GM18502 (cell line): ENCODE measurements around the gene MAST3.

ENCODE experiments used
- ATAC-seq: cut with Tn5 transposase; IDR thresholded peaks from one replicate; pipeline ENCODE4 v1.9.1; 2021; ENCODE audit warnings: mild to moderate bottlenecking; ENCODE audit not compliant: unreplicated experiment, poor library complexity

The MAST3 gene

DNA sequence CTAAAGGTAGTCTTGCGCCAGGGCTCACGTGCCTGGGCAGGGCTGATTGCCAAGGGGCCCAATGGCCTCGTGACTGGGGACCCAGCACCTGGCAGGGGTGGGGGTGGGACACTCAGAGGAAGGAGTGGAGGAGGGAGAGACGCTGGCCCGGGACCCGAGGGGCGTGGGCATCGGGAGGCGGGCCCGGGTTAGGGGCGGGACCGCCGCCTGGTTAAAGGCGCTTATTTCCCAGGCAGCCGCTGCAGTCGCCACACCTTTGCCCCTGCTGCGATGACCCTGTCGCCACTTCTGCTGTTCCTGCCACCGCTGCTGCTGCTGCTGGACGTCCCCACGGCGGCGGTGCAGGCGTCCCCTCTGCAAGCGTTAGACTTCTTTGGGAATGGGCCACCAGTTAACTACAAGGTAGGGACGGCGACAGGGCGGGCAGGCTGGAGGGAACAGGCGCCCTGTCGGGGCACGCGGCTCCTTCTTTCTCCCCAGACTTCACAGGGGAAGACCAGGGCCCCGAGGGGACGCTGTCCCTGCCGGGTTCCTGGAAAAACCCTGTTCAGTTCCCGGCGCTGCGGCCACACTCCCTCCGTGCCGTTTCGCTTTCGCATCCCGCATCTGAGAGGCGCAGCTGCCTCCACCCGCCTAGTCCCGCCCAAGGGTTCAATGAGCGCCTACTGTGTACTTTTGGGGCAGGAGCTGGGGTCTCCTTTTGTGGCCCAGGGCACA is 76.2 kb downstream of the MAST3 start, which contains the start of gene IFI30:
TSS of gene IFI30 (plus strand) at position 242 of the 717 bp plus-strand sequence. CDS start at position 271, 29 bp downstream.
- ATAC-seq: peak; percentile 53

DNA sequence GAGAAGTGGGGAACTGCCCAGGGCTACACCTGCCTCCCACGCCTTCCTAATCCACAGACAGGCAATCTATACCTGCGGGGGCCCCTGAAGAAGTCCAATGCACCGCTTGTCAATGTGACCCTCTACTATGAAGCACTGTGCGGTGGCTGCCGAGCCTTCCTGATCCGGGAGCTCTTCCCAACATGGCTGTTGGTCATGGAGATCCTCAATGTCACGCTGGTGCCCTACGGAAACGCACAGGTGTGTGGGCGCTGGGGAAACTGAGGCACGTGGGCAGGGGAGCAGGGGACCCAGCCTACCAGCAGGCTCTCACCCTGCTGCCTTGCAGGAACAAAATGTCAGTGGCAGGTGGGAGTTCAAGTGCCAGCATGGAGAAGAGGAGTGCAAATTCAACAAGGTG is 77.4 kb downstream of the MAST3 start:
- ATAC-seq: no peak

DNA sequence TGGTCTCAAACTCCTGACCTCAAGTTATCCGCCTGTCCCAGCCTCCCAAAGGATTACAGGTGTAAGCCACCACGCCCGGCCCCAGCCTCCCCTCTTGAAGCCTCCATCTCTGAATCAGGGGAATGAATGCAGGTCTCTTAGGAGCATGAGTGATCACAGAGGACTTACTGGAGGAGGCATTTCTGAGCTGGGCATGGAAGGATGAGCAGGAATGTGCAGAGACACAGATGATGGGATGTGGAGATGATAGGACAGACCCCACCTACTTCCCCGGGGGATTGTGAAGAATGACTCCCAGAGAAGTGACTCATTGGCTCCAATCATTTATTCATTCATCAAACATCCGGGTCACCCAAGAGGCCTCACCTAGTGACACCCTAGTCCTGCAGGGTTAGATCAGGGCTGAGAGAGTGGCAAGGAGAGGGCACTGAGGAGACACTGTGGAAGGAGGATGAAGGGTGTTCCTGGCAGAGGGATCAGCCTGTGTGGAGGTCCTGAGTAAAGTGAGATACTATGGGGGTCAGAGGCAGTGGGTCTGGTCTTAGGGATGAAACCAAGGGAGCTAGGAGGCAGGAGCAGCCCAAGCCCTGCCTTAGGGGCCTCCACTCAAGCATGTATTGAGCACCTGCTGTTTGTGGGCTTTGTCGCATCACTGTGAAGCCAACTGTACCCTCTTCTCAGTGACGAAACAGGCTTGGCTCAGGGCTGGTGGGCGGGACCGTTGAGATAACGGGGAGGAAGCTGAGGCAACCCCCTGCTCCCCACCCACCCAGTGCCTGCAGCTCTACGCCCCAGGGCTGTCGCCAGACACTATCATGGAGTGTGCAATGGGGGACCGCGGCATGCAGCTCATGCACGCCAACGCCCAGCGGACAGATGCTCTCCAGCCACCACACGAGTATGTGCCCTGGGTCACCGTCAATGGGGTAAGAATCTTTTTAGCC is 79.1 kb downstream of the MAST3 start:
- ATAC-seq: no peak

- no peak for ATAC-seq
Observed at GRCh38 chr19:18179957-18180356, 82.4 kb downstream of the MAST3 start.

DNA sequence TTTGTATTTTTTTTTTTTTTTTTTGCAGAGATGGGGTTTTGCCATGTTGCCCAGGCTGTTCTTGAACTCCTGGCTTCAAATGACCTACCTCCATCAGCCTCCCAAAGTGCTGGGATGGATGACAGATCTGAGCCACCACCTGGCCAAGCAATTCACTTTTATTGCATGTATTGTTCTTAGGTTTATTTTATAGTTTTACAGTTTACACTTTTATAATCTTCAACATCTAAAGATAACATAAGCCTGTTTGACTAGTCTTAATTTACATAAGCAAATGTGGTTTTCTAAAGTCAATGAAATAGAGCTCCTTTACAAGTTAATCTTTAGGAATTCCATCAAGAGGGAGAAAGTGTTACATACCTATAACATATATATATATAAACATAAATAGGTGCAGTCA is 86.0 kb downstream of the MAST3 start:
- ATAC-seq: no peak

DNA sequence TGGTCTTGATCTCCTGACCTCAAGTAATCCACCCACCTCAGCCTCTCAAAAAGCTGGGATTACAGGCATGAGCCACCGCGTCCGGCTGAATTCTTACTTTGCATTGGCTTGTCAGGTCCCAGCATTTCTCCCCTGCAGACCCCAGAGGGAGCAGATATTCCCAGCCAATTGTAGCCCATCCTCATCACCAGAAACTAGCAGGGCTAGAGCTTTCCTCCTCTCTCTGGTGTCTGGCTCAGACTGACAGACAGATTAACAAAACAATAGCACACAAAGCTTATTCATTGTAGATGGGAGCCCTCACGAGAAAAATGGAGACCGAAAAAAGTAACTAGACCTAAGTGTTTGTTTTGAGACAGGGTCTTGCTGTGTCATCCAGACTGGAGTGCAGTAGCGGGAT is 88.0 kb downstream of the MAST3 start:
- no peak for ATAC-seq

GRCh38 chr19:18190278-18190677 is 92.7 kb downstream of the MAST3 start:
- ATAC-seq: no peak

DNA sequence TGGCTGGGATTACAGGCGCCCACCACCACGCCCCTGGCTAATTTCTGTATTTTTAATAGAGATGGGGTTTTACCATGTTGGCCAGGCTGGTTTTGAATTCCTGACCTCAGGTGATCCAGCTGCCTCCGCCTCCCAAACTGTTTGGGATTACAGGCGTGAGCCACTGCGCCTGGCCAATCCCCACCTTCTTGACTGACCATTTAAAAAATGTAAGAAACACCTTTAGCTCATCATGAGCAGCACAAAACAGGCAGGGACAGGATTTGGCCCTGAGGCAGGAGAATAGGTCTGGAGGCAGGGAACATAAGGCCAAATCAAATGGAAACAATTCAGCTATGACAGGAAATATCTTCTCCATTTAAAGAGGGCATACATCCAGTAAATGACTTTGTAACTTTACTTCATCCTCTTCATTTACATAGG is 94.1 kb downstream of the MAST3 start:
- ATAC-seq: no peak

- ATAC-seq: peak; percentile 87
Observed at GRCh38 chr19:18192673-18193387, 95.3 kb downstream of the MAST3 start, which contains the start of gene MPV17L2. TSS of gene MPV17L2 (plus strand) at chr19:18193218. CDS start at chr19:18193282, 64 bp downstream.

GRCh38 chr19:18193388-18194180 is 96.0 kb downstream of the MAST3 start:
- no peak for ATAC-seq

- ATAC-seq: no peak
Observed at GRCh38 chr19:18194181-18194530, 96.6 kb downstream of the MAST3 start.

DNA sequence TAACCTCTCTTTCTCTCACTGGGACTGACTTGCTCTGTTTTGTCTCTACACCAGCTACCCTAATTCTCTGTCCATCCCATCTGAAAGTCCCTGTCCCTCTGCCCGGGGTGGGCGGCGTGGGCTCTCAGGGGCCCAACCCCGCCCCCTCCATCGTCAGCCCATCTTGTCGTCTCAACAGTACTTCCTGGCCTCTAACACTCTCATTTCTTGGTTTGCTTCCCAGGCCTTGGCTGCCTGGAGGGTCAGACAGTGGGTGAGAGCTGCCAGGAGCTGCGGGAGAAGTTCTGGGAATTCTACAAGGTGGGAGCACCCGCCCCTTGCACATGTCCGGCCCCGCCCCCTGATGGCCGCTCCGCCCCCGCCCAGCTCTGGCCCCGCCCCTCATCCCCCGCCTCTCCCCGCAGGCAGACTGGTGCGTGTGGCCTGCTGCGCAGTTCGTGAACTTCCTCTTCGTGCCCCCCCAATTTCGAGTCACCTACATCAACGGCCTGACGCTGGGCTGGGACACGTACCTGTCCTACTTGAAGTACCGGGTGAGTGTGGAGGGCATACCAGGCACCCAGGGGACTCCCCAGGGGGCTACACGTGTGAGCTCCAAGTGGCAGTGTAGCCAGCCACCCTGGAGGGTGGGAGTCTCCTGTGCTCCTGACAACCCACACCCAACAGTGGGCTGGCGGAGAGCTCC is 97.1 kb downstream of the MAST3 start:
- ATAC-seq: no peak

DNA sequence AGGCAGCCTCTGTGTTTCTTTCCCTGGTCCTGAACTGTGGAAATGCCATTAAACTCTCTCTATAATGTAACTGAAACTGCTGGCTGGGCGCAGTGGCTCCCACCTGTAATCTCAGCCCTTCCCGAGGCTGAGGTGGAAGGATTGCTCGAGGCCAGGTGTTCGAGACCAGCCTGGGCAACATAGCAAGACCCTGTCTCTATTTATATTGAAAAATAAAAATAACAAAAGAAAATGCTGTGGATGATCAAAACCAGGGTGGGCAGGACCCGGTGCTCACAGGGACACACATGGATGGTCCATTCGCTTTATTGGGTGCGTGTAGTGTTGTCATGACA is 98.9 kb downstream of the MAST3 start:
- ATAC-seq: no peak

DNA sequence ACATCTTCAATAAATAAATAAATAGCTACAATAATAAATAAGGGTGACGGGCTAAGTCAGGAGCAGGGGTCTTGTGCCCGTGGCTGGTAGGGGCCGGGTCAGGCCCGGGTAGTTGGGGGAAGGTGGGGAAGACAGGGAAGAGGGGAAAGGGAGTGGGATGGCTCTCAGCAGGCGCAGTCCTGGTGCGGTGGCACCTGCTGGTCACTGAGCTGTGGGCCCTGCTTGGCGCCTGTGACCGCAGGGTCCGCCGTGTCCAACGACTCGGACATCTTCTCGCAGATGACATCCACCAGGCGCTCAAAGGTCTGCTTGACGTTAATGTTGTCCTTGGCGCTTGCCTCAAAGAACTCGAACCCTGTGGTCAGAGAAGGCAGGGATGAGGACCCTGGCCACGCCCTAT is 99.7 kb downstream of the MAST3 start:
- ATAC-seq: no peak

DNA sequence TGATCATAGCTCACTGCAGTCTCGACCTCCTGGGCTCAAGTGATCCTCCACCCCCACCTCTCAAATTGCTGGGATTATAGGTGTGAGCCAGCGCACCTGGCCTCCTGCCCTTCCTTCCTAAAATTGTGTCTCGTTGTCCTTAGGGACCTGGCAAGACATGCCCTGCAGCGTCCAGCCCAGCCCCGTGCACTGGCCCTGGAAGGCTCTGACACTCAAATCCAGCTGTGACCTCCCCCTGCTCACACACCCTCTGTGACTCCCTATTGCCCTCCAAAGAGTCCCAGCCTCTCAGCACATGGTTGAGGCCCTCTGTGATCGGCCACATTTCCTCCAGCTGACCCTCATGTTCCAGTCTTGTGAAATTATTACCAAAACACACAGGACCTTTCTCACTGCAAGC is 100.4 kb downstream of the MAST3 start:
- ATAC-seq: no peak

DNA sequence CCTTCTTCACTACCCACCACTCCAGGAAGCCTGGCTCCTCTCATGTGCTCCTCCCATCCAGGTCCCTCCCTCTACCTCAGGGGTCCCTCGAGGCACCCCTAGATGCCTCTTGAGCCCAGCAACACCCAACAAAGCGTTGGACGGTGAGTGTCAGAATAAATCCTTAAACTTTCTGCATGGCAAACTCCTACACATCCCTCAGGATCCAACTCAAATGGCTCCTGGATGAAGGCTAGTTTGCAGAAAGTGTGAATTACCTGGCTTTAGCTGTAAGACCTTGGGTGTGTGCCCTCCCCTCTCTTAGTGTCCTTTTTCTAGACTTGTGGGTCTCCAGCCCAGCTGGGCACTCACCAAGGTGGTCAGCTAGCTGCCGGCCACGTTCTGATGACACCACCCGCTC is 100.8 kb downstream of the MAST3 start:
- ATAC-seq: no peak
